ENCODE data around the gene TGM4.

TGM4 gene

DNA sequence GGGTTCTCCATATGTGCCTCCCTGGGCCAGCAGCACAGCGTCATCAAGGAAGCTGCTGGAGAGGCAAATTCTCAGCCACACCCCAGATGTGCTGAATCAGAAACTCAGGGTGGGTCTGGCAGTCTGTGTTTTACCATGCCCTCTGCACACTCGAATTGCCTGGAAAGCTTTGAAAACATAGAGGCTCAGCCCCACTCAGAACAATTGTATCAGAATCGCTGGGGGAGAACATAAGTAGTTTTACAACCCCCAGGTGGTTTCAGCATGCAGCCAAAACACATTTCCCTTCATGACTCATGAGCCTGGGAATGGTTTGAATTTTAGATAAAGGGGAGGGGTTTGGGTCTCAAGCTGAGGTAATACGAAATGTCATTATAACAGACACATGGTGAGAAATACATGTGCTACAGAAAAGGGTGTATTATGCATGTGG, 9.6 kb downstream of the TGM4 start (continued):
- TF ChIP-seq, protein P1, sequence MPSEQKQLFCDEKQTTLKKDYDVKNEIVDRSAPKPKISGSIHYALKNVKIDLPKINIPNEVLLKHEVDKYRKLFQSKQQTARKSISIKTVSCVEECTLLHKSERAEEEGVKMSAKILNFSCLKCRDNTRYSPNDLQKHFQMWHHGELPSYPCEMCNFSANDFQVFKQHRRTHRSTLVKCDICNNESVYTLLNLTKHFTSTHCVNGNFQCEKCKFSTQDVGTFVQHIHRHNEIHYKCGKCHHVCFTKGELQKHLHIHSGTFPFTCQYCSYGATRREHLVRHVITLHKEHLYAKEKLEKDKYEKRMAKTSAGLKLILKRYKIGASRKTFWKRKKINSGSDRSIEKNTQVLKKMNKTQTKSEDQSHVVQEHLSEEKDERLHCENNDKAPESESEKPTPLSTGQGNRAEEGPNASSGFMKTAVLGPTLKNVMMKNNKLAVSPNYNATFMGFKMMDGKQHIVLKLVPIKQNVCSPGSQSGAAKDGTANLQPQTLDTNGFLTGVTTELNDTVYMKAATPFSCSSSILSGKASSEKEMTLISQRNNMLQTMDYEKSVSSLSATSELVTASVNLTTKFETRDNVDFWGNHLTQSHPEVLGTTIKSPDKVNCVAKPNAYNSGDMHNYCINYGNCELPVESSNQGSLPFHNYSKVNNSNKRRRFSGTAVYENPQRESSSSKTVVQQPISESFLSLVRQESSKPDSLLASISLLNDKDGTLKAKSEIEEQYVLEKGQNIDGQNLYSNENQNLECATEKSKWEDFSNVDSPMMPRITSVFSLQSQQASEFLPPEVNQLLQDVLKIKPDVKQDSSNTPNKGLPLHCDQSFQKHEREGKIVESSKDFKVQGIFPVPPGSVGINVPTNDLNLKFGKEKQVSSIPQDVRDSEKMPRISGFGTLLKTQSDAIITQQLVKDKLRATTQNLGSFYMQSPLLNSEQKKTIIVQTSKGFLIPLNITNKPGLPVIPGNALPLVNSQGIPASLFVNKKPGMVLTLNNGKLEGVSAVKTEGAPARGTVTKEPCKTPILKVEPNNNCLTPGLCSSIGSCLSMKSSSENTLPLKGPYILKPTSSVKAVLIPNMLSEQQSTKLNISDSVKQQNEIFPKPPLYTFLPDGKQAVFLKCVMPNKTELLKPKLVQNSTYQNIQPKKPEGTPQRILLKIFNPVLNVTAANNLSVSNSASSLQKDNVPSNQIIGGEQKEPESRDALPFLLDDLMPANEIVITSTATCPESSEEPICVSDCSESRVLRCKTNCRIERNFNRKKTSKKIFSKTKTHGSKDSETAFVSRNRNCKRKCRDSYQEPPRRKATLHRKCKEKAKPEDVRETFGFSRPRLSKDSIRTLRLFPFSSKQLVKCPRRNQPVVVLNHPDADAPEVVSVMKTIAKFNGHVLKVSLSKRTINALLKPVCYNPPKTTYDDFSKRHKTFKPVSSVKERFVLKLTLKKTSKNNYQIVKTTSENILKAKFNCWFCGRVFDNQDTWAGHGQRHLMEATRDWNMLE (tag by site-specific recombination; conservative IDR thresholded peaks at IDR 0.05; ENCODE audit: low read depth): 0 out of 2 replicates have a peak, but pooled peaks have one; percentile 30
- TF ChIP-seq ZBTB21 (tag by site-specific recombination; IDR thresholded peaks at IDR 0.05) (peak; percentile 60), ZNF404 (tag by site-specific recombination; IDR thresholded peaks at IDR 0.05) (no peak), TRIM28 (IDR thresholded peaks at IDR 0.05; ENCODE audit: borderline replicate concordance, low read length) (no peak), ZNF366 (tag by site-specific recombination; conservative IDR thresholded peaks at IDR 0.05) (peak; percentile 71; the same call in 1 of the 2 replicates), ZNF600 (tag by site-specific recombination; IDR thresholded peaks at IDR 0.05) (peak; percentile 67; the same call in 1 of the 2 replicates), ZNF843 (tag by site-specific recombination; IDR thresholded peaks at IDR 0.05) (0 out of 2 replicates have a peak, but pooled peaks have one; percentile 48), ZNF677 (tag by site-specific recombination; IDR thresholded peaks at IDR 0.05) (no peak), KLF7 (tag by site-specific recombination; IDR thresholded peaks at IDR 0.05; ENCODE audit: borderline replicate concordance) (no peak), ZBTB48 (tag by site-specific recombination; IDR thresholded peaks at IDR 0.05) (0 out of 2 replicates have a peak, but pooled peaks have one; percentile 14), KLF8 (tag by site-specific recombination; IDR thresholded peaks at IDR 0.05) (peak; percentile 57; the same call in 1 of the 2 replicates), ZNF792 (tag by site-specific recombination; IDR thresholded peaks at IDR 0.05) (no peak), IKZF3 (tag by site-specific recombination; IDR thresholded peaks at IDR 0.05) (0 out of 2 replicates have a peak, but pooled peaks have one; percentile 18), YY2 (tag by site-specific recombination; IDR thresholded peaks at IDR 0.05) (no peak), ZNF184 (tag by site-specific recombination; IDR thresholded peaks at IDR 0.05) (peak; percentile 66), ZNF670 (tag by site-specific recombination; IDR thresholded peaks at IDR 0.05; ENCODE audit: low read depth) (no peak), HOXD13 (CRISPR knock-in tag; IDR thresholded peaks at IDR 0.05; ENCODE audit: borderline replicate concordance) (no peak; the same call in 1 of the 2 replicates)
- TF ChIP-seq, protein P2, sequence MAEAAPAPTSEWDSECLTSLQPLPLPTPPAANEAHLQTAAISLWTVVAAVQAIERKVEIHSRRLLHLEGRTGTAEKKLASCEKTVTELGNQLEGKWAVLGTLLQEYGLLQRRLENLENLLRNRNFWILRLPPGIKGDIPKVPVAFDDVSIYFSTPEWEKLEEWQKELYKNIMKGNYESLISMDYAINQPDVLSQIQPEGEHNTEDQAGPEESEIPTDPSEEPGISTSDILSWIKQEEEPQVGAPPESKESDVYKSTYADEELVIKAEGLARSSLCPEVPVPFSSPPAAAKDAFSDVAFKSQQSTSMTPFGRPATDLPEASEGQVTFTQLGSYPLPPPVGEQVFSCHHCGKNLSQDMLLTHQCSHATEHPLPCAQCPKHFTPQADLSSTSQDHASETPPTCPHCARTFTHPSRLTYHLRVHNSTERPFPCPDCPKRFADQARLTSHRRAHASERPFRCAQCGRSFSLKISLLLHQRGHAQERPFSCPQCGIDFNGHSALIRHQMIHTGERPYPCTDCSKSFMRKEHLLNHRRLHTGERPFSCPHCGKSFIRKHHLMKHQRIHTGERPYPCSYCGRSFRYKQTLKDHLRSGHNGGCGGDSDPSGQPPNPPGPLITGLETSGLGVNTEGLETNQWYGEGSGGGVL (tag by site-specific recombination; IDR thresholded peaks at IDR 0.05): peak; percentile 69
- TF ChIP-seq, protein P3, sequence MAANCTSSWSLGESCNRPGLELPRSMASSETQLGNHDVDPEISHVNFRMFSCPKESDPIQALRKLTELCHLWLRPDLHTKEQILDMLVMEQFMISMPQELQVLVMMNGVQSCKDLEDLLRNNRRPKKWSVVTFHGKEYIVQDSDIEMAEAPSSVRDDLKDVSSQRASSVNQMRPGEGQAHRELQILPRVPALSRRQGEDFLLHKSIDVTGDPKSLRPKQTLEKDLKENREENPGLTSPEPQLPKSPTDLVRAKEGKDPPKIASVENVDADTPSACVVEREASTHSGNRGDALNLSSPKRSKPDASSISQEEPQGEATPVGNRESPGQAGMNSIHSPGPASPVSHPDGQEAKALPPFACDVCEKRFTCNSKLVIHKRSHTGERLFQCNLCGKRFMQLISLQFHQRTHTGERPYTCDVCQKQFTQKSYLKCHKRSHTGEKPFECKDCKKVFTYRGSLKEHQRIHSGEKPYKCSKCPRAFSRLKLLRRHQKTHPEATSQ (tag by site-specific recombination; IDR thresholded peaks at IDR 0.05): no peak
- TF ChIP-seq, protein P4, sequence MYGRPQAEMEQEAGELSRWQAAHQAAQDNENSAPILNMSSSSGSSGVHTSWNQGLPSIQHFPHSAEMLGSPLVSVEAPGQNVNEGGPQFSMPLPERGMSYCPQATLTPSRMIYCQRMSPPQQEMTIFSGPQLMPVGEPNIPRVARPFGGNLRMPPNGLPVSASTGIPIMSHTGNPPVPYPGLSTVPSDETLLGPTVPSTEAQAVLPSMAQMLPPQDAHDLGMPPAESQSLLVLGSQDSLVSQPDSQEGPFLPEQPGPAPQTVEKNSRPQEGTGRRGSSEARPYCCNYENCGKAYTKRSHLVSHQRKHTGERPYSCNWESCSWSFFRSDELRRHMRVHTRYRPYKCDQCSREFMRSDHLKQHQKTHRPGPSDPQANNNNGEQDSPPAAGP (tag by site-specific recombination; IDR thresholded peaks at IDR 0.05): peak; percentile 70
- TF ChIP-seq, protein P5, sequence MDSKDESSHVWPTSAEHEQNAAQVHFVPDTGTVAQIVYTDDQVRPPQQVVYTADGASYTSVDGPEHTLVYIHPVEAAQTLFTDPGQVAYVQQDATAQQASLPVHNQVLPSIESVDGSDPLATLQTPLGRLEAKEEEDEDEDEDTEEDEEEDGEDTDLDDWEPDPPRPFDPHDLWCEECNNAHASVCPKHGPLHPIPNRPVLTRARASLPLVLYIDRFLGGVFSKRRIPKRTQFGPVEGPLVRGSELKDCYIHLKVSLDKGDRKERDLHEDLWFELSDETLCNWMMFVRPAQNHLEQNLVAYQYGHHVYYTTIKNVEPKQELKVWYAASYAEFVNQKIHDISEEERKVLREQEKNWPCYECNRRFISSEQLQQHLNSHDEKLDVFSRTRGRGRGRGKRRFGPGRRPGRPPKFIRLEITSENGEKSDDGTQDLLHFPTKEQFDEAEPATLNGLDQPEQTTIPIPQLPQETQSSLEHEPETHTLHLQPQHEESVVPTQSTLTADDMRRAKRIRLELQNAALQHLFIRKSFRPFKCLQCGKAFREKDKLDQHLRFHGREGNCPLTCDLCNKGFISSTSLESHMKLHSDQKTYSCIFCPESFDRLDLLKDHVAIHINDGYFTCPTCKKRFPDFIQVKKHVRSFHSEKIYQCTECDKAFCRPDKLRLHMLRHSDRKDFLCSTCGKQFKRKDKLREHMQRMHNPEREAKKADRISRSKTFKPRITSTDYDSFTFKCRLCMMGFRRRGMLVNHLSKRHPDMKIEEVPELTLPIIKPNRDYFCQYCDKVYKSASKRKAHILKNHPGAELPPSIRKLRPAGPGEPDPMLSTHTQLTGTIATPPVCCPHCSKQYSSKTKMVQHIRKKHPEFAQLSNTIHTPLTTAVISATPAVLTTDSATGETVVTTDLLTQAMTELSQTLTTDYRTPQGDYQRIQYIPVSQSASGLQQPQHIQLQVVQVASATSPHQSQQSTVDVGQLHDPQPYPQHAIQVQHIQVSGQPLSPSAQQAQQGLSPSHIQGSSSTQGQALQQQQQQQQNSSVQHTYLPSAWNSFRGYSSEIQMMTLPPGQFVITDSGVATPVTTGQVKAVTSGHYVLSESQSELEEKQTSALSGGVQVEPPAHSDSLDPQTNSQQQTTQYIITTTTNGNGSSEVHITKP (tag by site-specific recombination; IDR thresholded peaks at IDR 0.05): peak; percentile 66

Measured in HEK293 (cell line).